8988T (cell line): ENCODE results near the gene PBX1.
A peak's percentile ranks its signal among the peaks of the same experiment; 100 is the strongest.
"Not testable (repeated sequence)": the region's sequence is repeated elsewhere in the genome, so short reads cannot be mapped to it uniquely, and the experiment has no call there.

Experiments used
- DNase-seq: peaks from one replicate; pipeline ENCODE4 v3.0.0; 2011

The PBX1 gene

DNA sequence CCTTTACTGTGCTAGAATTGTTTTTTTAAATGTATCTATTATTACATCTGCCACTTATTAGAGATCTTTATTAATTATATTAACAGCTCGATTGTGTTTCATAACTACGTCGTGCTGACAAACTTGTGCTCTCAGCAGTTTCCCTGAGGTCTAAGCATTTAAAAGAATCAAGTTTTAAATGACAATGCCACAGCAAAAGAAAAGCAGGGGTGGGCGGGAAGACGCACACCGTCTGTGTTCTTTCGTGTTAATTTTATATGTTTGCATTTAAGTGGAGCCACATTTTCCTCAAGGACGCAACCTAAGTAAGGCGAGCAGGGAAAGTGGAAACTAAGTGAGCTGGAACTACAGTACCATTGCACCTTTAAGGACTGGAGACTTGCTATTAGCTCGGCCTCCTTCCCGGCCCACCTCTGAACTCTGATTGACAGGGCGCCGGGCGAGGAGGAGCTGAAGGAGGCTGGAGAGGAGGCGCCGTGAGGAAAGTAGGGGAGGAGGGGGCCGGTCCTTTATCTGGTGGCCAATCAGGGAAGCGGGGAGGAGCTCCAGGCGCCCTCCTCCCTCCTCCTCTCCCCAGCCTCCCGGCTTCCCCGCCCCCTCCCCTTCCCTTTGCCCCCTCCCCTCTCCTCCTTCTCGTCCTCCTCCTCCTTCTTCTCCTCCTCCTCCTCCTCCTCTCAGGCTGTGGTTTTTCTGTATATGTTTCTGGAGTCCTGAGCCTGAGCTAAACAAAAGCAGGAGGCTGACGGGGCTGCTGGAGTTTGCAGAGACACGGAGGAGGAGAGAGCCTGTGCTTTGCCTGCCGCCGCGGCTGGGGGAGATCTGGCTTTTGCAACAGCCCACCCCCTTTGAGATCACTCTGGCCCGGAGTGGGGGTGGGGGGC lies at the start of gene PBX1:
TSS of gene PBX1 (plus strand) at position 724 of the 881 bp plus-strand sequence.
- peak; percentile 43 for DNase-seq

DNA sequence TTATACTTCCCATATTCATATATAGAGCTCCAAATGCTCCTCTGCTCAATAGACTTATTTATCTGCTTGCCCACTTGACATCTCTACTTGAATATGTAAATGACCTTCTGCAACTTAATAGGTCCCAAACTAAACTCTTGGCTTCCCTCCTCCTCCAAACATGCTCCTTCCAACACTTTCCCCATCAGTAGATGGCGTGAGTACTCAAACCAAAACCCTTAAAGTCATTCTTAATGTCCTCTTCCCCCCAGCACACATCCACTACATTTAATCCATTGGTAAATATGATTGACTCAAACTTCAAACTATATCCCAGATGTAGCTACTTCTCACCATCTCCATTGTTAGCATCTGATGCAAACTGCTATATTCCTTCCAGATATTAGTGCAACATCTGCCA lies 48.5 kb upstream of the PBX1 start:
- DNase-seq = no peak

DNA sequence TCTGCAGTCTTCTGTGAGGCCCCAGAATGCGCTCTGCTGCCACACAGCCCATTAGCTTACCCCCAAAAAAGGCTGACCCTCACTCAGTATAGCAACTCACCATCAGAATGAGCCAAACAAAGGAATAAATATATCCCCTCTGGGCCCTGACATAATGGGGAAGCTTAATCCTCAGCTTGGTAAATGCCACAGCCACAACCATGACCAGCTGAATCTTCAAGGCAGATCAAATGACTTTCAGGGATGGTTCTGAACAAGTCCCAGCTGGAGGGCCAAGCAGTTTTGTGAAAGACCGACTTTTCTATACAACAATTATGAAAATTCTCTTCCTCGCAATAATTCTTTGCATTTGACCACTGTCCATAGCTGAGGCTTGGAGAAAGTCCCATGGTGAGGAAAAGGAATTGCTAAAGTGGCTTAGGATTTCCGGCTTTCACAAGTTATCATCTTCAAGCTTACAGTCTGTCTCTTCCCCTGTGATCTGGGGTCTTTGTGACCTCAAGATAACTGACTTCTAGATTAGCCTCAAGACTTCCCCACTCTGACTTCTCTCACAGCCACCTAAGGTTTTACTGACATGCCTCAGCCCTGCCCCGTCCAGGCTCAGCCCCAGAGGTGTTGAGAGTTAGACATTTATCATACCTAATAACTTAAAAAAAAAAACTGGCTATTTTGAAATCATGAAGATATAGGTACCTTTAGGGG lies 47.8 kb upstream of the PBX1 start:
- DNase-seq = no peak

DNA sequence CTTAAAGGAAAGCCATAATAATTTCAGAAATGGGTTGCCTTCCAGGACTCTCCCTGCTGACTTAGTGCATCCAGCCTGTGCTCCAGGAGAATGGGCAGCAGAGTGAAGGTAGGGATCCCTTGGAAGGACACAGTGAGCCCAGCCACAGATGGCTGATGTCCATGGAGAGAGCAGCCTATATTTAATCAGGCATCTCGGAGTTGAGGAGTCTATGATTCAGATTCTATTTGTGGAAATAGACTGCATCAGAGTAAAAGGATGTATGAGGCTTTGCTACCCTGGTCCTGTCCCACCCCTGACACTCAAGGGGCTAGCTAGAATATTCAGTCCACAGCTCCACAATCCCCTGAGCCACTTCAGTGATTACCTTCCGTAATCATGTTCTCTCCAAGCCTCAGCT lies 43.8 kb upstream of the PBX1 start:
- DNase-seq = no peak

DNA sequence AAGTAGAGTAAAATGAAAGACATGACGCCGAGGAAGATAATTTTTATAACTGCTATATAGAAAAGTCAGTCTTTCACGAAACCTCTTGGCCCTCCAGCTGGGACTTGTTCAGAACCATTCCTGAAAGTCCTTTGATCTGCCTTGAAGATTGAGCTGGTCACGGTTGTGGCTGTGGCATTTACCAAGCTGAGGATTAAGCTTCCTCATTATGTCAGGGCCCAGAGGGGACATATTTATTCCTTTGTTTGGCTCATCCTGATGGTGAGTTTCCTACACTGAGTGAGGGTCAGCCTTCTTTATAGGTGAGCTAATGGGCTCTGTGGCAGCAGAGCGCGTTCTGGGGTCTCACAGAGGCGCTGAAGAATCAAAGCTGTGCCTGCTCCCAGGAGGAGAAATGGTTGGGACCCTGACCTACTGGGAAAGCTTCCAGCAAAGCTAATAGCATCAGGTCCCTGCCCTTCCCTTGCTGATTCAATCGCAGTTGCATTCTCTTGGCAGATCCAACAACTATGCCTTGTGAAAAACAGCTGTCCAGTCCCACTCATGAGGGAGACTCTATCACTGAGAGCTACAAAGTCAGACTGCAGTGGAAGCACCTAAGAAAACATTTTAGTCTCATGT lies 43.2 kb upstream of the PBX1 start:
- DNase-seq = no peak

DNA sequence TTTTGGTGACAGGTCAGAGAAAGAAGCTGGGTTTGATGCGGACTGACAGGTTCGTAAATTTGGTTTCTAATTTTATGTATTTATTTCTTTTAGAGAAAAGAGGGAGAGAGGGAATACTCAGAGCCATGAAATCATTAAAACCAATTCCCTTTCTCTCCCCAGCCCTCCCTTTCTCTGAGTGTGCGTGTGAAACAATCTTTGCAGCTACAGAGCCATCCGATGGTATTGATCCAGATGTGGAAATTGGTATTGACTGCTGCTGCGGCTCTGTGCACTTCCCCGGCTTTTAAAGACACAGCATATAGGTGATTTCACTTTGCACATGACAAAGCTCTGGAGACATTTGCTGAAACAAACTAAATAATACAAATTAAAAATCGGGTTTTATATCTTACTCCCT lies 42.4 kb upstream of the PBX1 start:
- no peak for DNase-seq

DNA sequence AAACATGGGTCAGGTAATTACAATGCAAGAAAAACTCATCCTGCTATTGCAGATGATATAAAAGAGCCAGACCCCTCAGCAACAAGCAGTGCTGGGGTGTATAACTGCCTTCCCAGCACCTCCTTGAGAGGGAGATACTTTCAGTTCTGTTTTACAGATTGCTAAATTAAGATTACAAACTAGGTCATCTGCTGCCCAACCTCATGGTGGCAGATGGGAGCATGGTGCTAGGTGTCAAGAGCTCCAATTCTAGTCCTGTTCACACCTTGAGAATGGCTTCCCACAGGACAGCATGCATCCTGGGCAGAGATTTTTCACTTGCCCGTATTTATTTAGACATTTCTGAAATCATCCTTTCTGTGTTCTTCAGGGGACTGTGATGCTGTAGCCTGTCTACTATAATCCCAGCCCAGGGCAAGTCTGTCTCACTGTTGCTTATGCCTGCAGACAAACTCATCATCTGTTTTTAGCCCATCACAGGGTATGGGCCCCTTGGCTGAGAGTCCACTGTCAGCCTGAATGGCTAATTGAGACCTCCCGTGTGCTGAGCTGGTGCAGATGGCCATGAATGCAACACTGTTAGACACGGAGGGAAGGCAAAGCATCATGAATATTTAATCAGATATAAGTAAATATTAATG lies 40.2 kb upstream of the PBX1 start:
- no peak for DNase-seq

DNA sequence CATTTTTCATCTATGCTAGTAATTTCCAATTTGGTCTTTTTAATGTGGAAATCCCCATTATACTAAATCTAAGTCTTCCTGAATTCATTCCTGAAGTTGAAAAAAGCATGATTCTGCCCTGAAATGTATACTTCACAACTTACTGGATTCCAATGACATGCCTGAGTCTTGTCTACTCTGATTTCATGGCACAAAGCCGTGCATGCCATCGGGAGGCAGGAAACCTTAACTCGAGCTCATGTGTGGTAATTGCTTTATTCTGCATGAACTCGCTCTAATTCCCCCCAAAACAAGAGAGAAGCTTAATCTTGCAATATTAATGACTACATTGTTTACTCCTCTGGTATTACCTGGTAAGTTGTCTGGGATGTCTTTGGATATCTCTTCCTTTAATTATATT lies 39.6 kb upstream of the PBX1 start:
- no peak for DNase-seq

DNA sequence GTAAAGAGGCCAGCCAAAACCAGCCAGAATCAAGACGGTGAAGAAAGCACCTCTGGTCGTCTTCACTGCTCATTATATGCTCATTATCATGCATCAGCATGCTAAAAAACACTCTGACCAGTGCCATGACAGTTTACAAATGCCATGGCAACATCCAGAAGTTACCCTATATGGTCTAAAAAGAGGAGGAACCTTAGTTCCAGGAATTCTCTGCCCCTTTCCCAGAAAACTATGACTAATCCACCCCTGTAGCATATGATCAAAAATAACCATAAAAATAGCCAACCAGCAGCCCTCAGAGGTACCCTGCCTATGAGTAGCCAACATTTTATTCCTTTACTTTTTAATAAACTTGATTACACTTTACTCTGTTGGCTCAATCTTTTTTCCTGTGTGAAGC lies 34.2 kb upstream of the PBX1 start:
- DNase-seq = no peak

DNA sequence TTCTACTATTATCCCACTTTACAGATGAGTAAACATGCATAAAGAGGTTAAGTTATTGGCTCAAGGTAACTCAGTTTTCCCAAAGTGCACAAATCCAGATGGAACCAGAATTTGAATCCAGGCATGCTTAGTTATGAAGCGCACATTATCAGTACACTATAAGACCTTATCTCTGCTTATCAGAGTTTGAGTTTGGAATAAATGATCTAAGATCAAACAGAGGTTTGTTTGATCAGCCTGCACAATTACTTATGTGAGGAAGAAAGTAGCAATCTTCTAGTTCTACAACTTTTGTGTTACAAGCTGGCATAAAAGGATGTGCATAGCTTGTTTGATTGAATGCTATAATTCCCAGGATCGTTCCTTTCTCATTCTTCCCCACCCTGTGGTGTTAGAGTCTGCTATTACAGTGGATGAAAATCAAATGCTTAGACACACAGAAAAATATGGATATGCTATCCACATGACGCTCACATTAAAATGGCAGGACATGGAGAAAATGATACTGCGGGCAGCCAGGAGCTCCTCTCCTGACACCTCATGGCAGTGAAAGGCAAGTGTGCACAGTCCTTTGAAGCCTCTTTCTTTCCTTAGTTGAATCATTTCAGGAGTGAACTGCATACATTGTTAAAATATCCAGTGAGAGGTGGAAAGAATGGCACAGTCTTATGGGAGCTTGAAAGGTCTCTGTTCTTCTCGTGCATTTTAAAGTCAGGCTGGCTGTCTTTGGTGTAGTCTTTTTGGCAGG lies 23.9 kb upstream of the PBX1 start:
- DNase-seq = no peak

DNA sequence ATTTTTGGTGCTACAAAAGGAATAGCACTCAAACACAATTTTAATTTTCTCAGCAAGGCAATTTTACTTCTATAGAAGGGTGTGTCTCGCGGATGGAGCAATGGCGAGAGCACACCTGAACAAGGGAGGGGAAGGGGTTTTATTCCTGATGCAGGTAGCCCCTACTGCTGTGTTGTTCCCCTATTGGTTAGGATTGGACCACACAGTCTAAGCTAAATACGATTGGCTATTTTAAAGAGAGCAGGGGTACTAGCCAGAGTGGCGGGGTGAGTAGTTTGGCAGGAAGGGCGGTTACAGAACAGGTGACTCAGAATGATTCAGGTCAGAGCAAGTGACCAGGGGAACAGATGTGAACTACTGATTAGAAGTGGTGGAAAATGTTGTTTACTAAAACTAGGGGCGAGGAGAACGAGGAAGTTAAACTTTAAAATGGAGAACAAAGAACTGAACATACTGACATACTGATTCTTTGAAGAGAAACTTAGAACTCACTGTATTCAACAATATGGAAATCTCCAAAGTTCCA lies 6.5 kb upstream of the PBX1 start:
- DNase-seq = not testable (repeated sequence)

DNA sequence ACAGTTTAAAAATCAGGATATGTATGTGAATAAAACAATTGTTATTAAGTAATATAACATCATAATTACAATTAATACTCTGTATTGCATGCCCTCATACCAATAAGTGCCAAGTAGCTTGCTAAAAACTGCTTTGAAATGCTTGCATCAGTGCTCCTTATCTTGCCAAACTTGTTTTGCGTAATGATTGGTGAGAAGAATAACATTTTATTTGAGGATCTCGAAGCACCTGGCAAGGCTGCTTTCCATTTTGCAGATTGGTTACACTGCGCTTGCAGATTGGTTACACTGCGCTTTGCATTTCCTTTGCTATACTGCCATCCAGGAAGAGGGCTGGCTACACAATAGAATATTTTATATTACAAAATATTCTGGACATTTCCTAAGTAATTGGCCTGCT lies 1.7 kb upstream of the PBX1 start:
- DNase-seq = no peak

DNA sequence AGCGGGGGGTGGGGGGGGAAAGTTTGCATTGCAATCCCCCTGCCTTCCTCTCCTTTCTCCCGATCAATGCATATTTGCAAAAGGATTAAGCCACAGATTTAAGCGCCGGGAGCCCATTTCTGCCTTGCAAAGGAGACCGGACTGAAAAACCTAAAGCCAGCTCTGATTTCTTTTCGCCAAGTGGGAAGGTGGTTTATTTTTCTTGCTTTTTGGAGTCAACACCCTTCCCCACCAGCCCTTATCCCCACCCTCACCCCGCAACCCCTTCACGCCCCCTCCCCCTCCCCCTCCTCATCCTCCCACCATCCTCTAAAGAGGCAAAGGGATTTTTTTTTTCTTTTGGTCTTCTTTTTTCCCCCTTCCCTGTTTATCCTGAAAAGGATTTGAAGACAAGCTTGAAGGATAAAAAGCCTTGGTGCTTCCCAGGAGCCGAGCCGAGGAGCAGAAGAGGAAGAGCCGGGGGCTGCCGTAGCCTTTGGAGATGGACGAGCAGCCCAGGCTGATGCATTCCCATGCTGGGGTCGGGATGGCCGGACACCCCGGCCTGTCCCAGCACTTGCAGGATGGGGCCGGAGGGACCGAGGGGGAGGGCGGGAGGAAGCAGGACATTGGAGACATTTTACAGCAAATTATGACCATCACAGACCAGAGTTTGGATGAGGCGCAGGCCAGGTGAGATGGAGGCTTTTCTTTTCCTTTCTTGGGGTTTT lies 513 bp downstream of the PBX1 start:
- DNase-seq = no peak

DNA sequence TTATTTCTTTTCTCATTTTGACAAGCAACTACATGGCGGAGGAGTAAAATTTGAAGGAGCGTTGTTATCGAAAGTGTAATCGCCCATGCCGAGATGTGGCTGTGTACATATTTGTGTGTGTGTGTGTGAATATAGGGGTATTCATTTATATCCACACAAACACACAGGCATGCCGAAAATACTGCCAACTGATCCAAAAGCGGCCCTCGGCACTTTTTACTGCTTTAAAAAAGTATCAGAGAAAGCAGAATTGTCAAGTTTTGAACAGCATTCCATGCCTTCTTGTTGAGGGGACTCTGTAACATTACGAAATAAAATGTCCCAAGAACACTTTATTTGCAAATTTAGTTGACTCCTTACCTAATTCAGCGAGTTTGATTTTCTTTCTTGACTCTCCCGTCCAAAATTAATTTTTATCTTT lies 1.1 kb downstream of the PBX1 start:
- DNase-seq = no peak

DNA sequence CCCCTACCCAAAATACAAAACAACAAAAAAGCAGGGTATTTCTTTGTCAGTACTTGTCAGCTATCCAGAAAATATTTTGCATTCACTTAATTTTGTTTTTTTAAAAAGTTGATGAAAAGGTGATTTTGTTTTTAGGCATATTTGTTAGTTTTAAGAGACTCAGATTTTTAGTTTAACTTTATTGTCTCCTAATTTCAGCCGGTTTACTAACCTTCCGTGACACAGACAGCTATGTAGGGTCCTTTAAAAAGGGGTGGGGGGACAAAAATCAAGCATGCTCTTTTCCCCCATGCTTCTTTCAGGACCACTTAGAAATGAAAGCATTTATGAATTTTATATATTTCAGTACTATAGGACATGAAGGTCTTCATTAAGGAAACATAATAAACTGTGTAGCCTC lies 1.6 kb downstream of the PBX1 start:
- DNase-seq = no peak

DNA sequence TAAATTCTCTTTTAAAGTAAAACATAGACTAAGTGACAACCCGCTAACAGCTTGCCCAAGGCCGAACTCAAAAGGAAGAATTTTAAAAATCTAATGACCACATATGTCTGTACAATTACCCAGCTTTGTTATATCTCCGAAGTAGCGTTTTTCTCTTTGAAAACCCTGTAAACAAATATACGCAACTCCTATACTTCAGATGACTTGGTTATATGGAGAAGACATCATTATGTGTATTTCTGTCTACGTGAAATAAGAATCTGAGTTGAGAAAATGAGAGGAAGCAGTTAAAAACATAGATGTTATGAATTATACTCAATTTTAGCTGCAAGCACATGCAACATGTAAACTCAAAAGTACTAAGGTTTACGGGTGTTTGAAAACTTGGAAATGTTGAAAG lies 2.0 kb downstream of the PBX1 start:
- DNase-seq = no peak

DNA sequence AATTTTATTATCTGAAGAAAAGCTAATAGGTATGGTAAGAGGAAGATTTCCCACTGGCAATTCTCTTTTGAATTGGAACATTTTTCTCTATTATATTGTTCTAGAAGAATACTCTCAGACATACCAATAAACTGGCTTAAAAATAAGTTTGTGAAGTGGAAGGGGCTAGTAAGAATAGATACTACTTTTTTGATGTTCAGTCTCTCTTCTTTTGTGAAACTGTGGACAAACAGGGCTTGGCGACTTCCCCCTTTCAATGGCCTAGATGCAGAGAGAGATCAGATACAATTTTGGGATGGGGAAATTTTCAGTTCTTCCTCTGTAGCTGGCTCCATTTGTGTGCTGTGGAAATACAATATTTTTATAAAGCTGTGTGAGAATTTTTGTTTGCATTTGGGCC lies 2.5 kb downstream of the PBX1 start:
- DNase-seq = no peak

DNA sequence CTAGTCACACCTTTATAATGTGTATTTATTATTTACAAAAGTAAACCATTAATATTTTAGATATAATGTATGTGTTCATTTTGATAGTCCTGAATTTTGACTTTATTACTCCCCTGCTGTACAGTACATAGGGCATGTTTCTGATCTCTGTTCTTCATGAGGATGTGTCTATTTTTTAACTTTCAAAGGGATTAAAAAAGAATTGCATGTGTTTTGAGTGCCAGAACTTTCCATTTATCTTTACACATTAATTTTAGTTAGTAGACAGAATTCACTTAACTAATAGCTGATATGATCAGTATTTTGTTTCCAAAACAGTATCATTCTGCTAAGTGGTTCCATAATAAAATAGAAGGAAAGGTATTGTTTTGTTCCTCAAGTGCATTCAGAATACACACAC lies 3.1 kb downstream of the PBX1 start:
- no peak for DNase-seq

DNA sequence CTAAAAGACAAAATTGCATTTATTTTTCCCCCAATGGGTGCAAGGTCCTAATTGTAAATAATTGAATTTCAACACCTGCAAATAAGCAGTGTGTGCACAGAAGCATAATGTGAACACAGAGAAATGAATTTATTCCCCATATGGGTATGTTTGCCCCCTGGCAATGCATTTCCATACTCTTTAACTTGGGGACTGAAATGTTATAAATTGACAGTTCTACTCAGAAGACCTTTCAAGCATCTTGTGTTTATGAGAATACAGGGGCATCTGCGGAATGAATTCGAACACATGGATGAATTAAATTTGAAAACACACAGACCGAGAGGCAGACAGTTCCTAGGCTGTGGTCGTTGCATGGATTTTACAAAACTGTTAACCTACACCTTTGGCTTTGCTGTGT lies 3.5 kb downstream of the PBX1 start:
- no peak for DNase-seq

DNA sequence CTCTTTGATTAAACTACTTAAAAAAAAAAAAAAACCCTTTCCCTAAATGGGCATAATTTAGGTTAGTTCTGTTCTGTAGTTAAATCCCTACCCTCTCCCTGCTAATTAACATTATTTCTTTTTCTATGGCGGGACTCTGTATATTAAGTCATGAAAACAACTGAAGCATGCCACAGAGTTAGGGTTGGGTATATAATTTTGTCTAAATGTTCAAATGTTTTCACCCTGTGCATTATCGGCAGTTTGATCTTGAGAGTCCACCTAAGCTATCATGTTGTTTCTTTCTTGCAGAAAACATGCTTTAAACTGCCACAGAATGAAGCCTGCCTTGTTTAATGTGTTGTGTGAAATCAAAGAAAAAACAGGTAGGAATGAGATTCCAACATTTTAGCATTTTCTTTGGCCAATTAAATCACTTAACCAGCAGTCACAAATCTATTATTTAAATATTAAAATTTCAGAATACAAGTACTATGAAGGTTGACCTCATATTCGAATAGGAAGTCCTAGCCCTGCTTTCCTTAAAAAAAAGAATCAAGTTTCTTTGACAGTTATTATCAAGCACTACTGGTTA lies 4.0 kb downstream of the PBX1 start:
- DNase-seq = no peak

DNA sequence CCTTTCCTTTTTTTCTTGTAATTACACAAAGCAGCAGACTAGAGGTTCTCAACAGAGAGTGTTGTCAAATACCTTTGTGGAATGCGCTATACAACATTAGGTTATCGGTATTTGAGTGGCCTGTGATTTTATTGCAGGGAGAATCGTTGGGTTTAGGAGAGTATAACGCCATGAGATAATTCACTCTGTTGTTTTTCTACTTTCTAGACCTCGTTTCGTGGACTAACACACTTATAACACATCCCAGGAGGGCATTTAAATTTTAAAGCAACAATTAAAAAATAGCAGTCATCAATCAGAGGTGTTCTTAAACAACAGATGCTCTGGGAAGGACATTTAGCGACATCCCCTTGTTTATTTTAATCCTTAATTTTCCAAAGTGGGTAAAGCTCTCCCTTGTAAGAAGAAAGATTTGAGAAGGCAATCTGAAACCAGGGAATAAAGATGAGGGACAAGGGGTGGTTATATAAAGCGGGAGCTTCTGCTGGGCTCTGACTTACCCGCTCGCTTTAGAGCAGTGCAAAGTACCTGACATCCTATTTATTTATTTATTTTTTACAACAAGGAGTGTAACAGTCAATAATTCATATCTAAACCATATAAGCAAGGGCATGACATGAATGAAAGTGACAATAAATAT lies 4.9 kb downstream of the PBX1 start:
- DNase-seq = no peak
